ENCODE results near the gene TTC16. TPM values are rescaled to one million over a fixed set of nuclear protein-coding genes. Genes with fewer than 3 reads are reported as not detected.
A peak's percentile ranks its signal among the peaks of the same experiment; 100 is the strongest.

Gene TTC16
- total and polyA plus RNA-seq, 7 donors, result 0.15 TPM; not detected in 6

DNA sequence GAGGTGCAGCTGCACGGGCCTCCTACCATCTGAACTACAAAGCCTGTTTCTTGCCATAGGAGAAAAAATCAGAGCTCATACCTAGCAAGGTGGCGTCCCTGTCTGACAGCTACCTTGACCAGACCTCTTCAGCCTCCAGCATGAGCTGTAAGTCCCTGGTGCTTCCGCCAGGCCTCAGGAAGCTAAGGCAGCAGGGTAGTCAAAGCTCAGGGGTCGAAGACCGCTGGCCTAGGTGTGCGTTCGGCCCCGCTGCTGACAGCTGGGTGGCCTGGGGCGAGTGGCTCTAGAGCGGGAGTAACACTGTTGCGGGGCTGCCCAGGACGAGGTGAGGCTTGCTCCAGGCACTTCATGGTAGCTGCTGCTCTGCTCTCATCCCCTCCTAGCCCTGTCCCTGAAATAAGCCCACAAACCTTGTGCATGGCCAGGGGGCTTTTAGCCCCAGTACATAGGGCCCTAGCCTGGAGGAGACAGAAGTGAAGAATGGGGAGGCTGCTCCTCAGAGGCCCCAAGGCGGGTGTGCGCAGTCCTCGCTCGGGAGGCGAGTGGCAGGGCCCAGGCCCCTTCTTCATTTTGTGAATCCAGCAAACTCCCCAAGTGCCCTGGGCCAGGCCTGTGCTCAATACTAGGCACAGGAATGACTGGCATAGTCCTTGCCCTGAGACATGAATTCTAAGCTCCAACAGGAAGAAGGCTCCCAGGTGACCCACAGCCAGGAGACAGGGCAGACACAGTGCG, 13.8 kb downstream of the TTC16 start:
- WGBS, 2 donors, result 90% methylated on average over 18 of the region's 18 CpGs
- no peak for DNase-seq
- peaks cover 0 to 23% (median 15%) of the 10 kb centered on the region in 4 donors for H3K4me1 ChIP-seq
- H3K9me3 ChIP-seq, result no peaks in the 10 kb centered on the region
- TF ChIP-seq, protein P1, sequence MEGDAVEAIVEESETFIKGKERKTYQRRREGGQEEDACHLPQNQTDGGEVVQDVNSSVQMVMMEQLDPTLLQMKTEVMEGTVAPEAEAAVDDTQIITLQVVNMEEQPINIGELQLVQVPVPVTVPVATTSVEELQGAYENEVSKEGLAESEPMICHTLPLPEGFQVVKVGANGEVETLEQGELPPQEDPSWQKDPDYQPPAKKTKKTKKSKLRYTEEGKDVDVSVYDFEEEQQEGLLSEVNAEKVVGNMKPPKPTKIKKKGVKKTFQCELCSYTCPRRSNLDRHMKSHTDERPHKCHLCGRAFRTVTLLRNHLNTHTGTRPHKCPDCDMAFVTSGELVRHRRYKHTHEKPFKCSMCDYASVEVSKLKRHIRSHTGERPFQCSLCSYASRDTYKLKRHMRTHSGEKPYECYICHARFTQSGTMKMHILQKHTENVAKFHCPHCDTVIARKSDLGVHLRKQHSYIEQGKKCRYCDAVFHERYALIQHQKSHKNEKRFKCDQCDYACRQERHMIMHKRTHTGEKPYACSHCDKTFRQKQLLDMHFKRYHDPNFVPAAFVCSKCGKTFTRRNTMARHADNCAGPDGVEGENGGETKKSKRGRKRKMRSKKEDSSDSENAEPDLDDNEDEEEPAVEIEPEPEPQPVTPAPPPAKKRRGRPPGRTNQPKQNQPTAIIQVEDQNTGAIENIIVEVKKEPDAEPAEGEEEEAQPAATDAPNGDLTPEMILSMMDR (IDR thresholded peaks at IDR 0.05), result no peak
- TF ChIP-seq POLR2A (IDR thresholded peaks at IDR 0.05) (no peak), POLR2AphosphoS5 (IDR thresholded peaks at IDR 0.05) (no peak), EP300 (IDR thresholded peaks at IDR 0.05) (no peak)
- peaks cover 0 to 3% (median 0%) of the 10 kb centered on the region in 3 donors for H3K27me3 ChIP-seq
- peaks cover 0 to 17% (median 4%) of the 10 kb centered on the region in 4 donors for H3K36me3 ChIP-seq
- intact Hi-C loops (cut with DNase I), result loop anchor here (5.0 kb wide), 2 partner anchors 117 to 227 kb away; partner anchors contain the start of gene STXBP1
- no peak overlapping the region for H3K4me3 ChIP-seq
- H3K27ac ChIP-seq, result no peak overlapping the region

DNA sequence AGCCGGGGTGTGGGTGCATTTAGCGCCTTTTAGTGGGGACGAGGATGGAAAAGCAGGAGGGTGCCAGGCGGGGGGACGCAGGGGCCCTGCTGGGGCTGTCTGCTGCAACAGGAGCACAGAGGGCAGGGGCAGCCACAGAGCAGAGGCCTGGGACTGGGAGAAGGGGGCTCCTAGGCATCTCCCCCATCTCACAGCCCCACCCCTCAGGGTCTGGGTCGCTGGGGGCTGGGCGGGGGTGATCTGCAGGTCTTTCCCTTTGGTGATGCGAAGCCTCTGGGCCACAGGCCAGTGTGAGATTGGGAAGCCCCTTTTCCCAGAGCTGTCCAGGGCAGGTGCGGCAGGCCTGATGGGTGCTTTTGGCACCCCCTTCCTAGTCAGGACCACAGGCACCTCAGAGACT, 14.4 kb downstream of the TTC16 start:
- H3K27me3 ChIP-seq, result no peaks in the 10 kb centered on the region
- intact Hi-C loops (cut with DNase I), result loop anchor here (5.0 kb wide), 2 partner anchors 118 to 228 kb away; partner anchors contain the start of gene STXBP1
- H3K27ac ChIP-seq, result no peak overlapping the region
- WGBS, 2 donors, result 91 to 92% methylated on average over 9 of the region's 9 CpGs
- DNase-seq, result no peak
- H3K9me3 ChIP-seq, result no peaks in the 10 kb centered on the region
- H3K36me3 ChIP-seq, result peaks cover 0 to 17% (median 4%) of the 10 kb centered on the region in 4 donors
- no peak overlapping the region for H3K4me3 ChIP-seq
- TF ChIP-seq POLR2AphosphoS5 (IDR thresholded peaks at IDR 0.05) (no peak), EP300 (IDR thresholded peaks at IDR 0.05) (no peak), POLR2A (IDR thresholded peaks at IDR 0.05) (no peak)
- TF ChIP-seq, protein P1 (IDR thresholded peaks at IDR 0.05), result no peak
- peaks cover 0 to 22% (median 13%) of the 10 kb centered on the region in 4 donors for H3K4me1 ChIP-seq

DNA sequence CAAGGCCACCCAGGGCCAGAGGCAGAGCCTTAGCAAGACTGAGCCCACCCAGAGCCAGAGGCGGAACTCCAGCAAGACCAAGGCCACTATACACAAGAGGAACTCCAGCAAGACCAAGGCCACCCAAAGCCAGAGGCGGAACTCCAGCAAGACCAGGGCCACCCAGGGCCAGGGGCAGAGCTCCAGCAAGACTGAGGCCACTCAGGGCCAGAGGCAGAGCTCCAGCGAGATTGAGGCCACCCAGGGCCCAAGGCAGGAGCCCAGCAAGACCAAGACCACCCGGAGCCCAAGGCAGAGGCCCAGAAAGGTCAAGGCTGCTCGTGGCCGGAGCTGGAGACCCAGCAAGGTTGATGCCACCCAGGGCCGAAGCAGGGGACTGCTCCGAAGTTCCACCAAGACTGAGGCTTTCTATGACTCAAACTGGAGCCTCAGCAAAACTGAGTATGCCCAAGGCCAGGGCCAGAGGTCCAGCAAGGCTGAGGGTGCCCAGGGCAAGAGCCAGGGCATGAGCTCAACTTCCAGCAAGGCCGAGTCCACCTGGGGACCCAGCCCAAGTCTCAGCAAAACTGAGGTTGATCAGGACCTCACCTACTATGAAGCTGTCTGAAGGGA, 15.0 kb downstream of the TTC16 start:
- intact Hi-C loops (cut with DNase I), result loop anchor here (5.0 kb wide), 2 partner anchors 119 to 229 kb away; partner anchors contain the start of gene STXBP1
- TF ChIP-seq POLR2A (IDR thresholded peaks at IDR 0.05) (no peak), POLR2AphosphoS5 (IDR thresholded peaks at IDR 0.05) (no peak), EP300 (IDR thresholded peaks at IDR 0.05) (no peak)
- TF ChIP-seq, protein P1 (IDR thresholded peaks at IDR 0.05), result no peak
- Histone ChIP-seq H3K36me3 (peaks cover 0 to 17% (median 4%) of the 10 kb centered on the region in 4 donors), H3K27ac (no peak overlapping the region), H3K27me3 (no peaks in the 10 kb centered on the region), H3K9me3 (no peaks in the 10 kb centered on the region), H3K4me1 (peaks cover 0 to 27% (median 16%) of the 10 kb centered on the region in 4 donors), H3K4me3 (no peak overlapping the region)
- 90% methylated on average over 9 of the region's 9 CpGs for WGBS, 2 donors
- no peak for DNase-seq

DNA sequence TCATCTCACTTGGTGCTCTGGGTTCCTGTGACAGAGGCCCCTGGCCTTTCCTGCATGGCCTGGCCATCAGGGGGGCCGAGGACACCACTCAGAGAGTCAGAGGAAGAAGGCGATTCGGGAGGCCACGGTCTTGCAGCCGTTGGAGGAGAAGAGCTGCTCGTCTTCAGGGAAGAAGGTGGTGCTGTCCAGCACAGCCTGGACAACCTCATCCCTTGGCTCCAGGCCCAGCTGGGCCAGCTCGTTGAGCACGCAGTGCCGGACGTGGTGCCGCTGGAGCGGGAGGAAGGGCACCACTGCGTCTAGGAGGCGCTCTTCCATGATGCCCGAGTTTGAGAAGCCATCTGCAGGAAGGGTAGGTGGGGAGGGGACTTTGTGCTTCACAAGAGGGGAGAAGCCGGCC, 16.1 kb downstream of the TTC16 start:
- intact Hi-C loops (cut with DNase I), result loop anchor here (5.0 kb wide), 2 partner anchors 120 to 230 kb away; partner anchors contain the start of gene STXBP1
- no peaks in the 10 kb centered on the region for H3K27me3 ChIP-seq
- no peak overlapping the region for H3K4me3 ChIP-seq
- TF ChIP-seq EP300 (IDR thresholded peaks at IDR 0.05) (no peak), POLR2AphosphoS5 (IDR thresholded peaks at IDR 0.05) (peak; percentile 13 to 80 (median 50))
- TF ChIP-seq, protein P1 (IDR thresholded peaks at IDR 0.05), result no peak
- H3K4me1 ChIP-seq, result peaks cover 0 to 27% (median 16%) of the 10 kb centered on the region in 4 donors
- 87% methylated on average over 16 of the region's 16 CpGs for WGBS, 2 donors
- peak overlapping the region in 2 of 4 donors; percentile 13 to 19 for H3K27ac ChIP-seq
- peak; percentile 80 for DNase-seq
- no peaks in the 10 kb centered on the region for H3K9me3 ChIP-seq
- H3K36me3 ChIP-seq, result peaks cover 0 to 17% (median 4%) of the 10 kb centered on the region in 4 donors

All from sigmoid colon (tissue), 7 donors.